Stimulated activated CD4-positive, alpha-beta T cell treated with anti-CD3 and anti-CD28 coated beads, Interleukin-4, amount 100 ng/mL, for 1 hour (primary cell): Measurements from ENCODE around the gene KIN.
"Not testable (repeated sequence)": the region's sequence is repeated elsewhere in the genome, so short reads cannot be mapped to it uniquely, and the experiment has no call there.

Experiments
- DNase-seq: peaks from one replicate; pipeline ENCODE4 v3.0.0-alpha.2; 2020

The KIN gene

GRCh38 chr10:7718685-7719084, 69.1 kb downstream of the KIN start:
- no peak for DNase-seq

- DNase-seq = no peak
Measured at GRCh38 chr10:7717767-7718166, 70.0 kb downstream of the KIN start.

GRCh38 chr10:7715515-7715914, 72.3 kb downstream of the KIN start:
- DNase-seq = no peak

GRCh38 chr10:7711075-7711474, 76.7 kb downstream of the KIN start:
- DNase-seq = not testable (repeated sequence)

GRCh38 chr10:7710446-7710845, 77.3 kb downstream of the KIN start:
- DNase-seq = no peak

GRCh38 chr10:7708832-7709231, 79.0 kb downstream of the KIN start:
- DNase-seq = no peak

GRCh38 chr10:7707858-7708622, 79.8 kb downstream of the KIN start:
- DNase-seq = no peak

- no peak for DNase-seq
Measured at GRCh38 chr10:7707102-7707501, 80.7 kb downstream of the KIN start.

- DNase-seq = no peak
Measured at GRCh38 chr10:7706534-7707073, 81.2 kb downstream of the KIN start.

- DNase-seq = no peak
Measured at GRCh38 chr10:7705341-7705740, 82.5 kb downstream of the KIN start.

- DNase-seq = no peak
Measured at GRCh38 chr10:7704071-7705016, 83.4 kb downstream of the KIN start.

- DNase-seq = no peak
Measured at GRCh38 chr10:7703140-7703539, 84.7 kb downstream of the KIN start, which contains the start of gene ITIH2. Gene ITIH2 (plus strand): TSS chr10:7703316. CDS start chr10:7703435, 119 bp downstream.

GRCh38 chr10:7702288-7702812, 85.4 kb downstream of the KIN start:
- no peak for DNase-seq

- no peak for DNase-seq
Measured at GRCh38 chr10:7701158-7701742, 86.5 kb downstream of the KIN start.
